ENCODE results near the gene ACTR1A. TPM values are rescaled to one million over a fixed set of nuclear protein-coding genes. Genes with fewer than 3 reads are reported as not detected.

ACTR1A gene
- polyA plus RNA-seq, 1 experiment: 164 TPM

DNA sequence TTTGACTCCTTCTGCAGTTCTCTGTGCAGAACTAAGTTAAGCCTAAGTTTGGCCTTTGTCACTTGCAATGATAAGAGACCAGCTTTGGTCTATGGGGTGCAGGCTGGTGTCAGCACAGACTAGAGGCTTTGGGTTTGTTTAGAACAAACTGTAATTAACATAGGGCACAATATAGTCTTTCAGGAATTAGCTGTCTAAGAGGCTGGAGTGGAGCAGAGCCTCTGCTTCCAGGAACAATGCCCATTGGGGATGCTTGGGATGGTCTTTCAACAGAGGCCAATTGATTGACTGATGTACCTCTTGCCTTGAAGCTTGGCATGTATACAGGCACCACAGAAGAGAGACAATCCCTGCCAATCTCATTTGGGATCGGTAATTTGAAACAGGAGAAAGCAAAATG is 6.0 kb upstream of the ACTR1A start:
- DNase-seq (ENCODE audit: low read depth, low spot score): no peak
- ChIA-PET POLR2A (no interaction called here), CTCF (interaction anchor here (0.5 to 2.3 kb wide), 4 partner anchors 33 to 116 kb away, joined by 3 to 12 read pairs (median 6); no protein-coding TSS in a partner anchor)
- no peaks in the 10 kb centered on the region; the same call in 1 of the 2 replicates for H3K9me3 ChIP-seq (ENCODE audit: control insufficient read depth, insufficient read depth, low read length)
- H3K27me3 ChIP-seq (ENCODE audit: control insufficient read depth, insufficient read depth, low read length): no peaks in the 10 kb centered on the region
- H3K27ac ChIP-seq (ENCODE audit: low read depth, low read length): peak overlapping the region; percentile 21
- no peak overlapping the region for H3K4me3 ChIP-seq (ENCODE audit: low read depth, low read length)
- no peak for TF ChIP-seq CTCF (IDR thresholded peaks at IDR 0.05; ENCODE audit: low read depth, low read length)

DNA sequence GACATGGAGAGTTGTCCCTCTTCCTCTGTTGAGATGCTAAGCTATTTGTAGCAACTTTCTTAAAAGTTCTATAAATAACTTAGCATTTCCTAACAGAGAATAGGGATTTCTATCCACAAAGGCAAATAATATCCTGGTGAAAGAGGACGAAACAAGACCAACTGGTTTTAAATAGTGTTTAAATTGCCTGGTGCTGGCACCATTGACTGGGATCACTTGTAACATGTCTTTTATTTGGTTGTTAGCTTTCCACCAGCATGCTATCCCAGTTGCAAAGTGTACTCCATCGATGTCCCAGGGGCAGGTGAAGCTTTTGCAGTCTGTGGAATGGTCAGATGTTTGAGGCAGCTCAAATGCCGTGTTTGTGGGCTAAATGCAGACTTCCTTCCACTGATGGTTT is 5.0 kb upstream of the ACTR1A start:
- TF ChIP-seq CTCF (IDR thresholded peaks at IDR 0.05; ENCODE audit: low read depth, low read length): no peak
- POLR2A ChIA-PET: interaction anchor here (0.5 kb wide), 1 partner anchor 51 kb away, joined by 6 read pairs; no protein-coding TSS in a partner anchor
- CTCF ChIA-PET: interaction anchor here (0.7 to 2.3 kb wide), 3 partner anchors 49 to 115 kb away, joined by 3 to 12 read pairs (median 8); no protein-coding TSS in a partner anchor

GRCh38 chr10:102505462-102506115 is 3.1 kb upstream of the ACTR1A start:
- ChIA-PET POLR2A (interaction anchor here (2.1 to 2.4 kb wide), 2 partner anchors 78 to 140 kb away, joined by 9 to 17 read pairs; partner anchors contain the start of gene TRIM8), CTCF (interaction anchor here (0.8 to 4.0 kb wide), 3 partner anchors 11 to 91 kb away, joined by 3 to 120 read pairs (median 18); no protein-coding TSS in a partner anchor)
- H3K27ac ChIP-seq (ENCODE audit: low read depth, low read length): no peak overlapping the region
- no peak for TF ChIP-seq CTCF (IDR thresholded peaks at IDR 0.05; ENCODE audit: low read depth, low read length)
- no peak for DNase-seq (ENCODE audit: low read depth, low spot score)
- H3K9me3 ChIP-seq (ENCODE audit: control insufficient read depth, insufficient read depth, low read length): no peaks in the 10 kb centered on the region; the same call in 1 of the 2 replicates
- H3K4me3 ChIP-seq (ENCODE audit: low read depth, low read length): peak overlapping the region; percentile 90
- H3K27me3 ChIP-seq (ENCODE audit: control insufficient read depth, insufficient read depth, low read length): no peaks in the 10 kb centered on the region

More for the DNA sequence above, 5.0 kb upstream of the ACTR1A start:
- Histone ChIP-seq H3K9me3 (ENCODE audit: control insufficient read depth, insufficient read depth, low read length) (no peaks in the 10 kb centered on the region; the same call in 1 of the 2 replicates), H3K27ac (ENCODE audit: low read depth, low read length) (no peak overlapping the region), H3K27me3 (ENCODE audit: control insufficient read depth, insufficient read depth, low read length) (no peaks in the 10 kb centered on the region), H3K4me3 (ENCODE audit: low read depth, low read length) (no peak overlapping the region)
- DNase-seq (ENCODE audit: low read depth, low spot score): no peak

GRCh38 chr10:102504976-102505300 is 2.4 kb upstream of the ACTR1A start:
- H3K9me3 ChIP-seq (ENCODE audit: control insufficient read depth, insufficient read depth, low read length): no peaks in the 10 kb centered on the region; the same call in 1 of the 2 replicates
- DNase-seq (ENCODE audit: low read depth, low spot score): no peak
- no peaks in the 10 kb centered on the region for H3K27me3 ChIP-seq (ENCODE audit: control insufficient read depth, insufficient read depth, low read length)
- ChIA-PET CTCF (interaction anchor here (0.8 to 4.0 kb wide), 6 partner anchors 9 to 92 kb away, joined by 3 to 120 read pairs (median 6); no protein-coding TSS in a partner anchor), POLR2A (interaction anchor here (0.5 to 2.4 kb wide), 8 partner anchors 32 to 171 kb away, joined by 3 to 17 read pairs (median 4); partner anchors contain the start of gene TRIM8)
- peak overlapping the region; percentile 90 for H3K4me3 ChIP-seq (ENCODE audit: low read depth, low read length)
- H3K27ac ChIP-seq (ENCODE audit: low read depth, low read length): peak overlapping the region; percentile 39
- TF ChIP-seq CTCF (IDR thresholded peaks at IDR 0.05; ENCODE audit: low read depth, low read length): no peak

All from AG04450 (cell line).